ENCODE results near the gene CSNK1A1.
"Not testable (repeated sequence)": the region's sequence is repeated elsewhere in the genome, so short reads cannot be mapped to it uniquely, and the experiment has no call there.

Gene CSNK1A1

GRCh38 chr5:149564542-149565140, 13.4 kb upstream of the CSNK1A1 start:
- H4K91ac ChIP-seq (ENCODE audit: low read depth, low read length, poor library complexity); H3K4me2 ChIP-seq (ENCODE audit: insufficient read depth, low read length, poor library complexity, severe bottlenecking); H2BK120ac ChIP-seq (ENCODE audit: low read depth, low read length); H3K9ac ChIP-seq (ENCODE audit: low read depth, low read length, poor library complexity); H3K14ac ChIP-seq (ENCODE audit: low read length); H2AK5ac ChIP-seq (ENCODE audit: low read depth, low read length); H3K4ac ChIP-seq (ENCODE audit: low read length); H3K27me3 ChIP-seq (ENCODE audit: control insufficient read depth in 3 of 3, insufficient read depth in 3 of 3, low read depth in 1 of 3, low read length in 3 of 3); H2BK5ac ChIP-seq (ENCODE audit: low read length); H3K23ac ChIP-seq (ENCODE audit: low read depth, low read length, poor library complexity); H3K79me1 ChIP-seq (ENCODE audit: low read depth, low read length); H3K27ac ChIP-seq (replicated peaks; ENCODE audit: low read length); H3K36me3 ChIP-seq (replicated peaks in 1 of 2; ENCODE audit: control insufficient read depth in 2 of 2, insufficient read depth in 2 of 2, low read length in 2 of 2); H3K4me3 ChIP-seq (ENCODE audit: low read length in 2 of 2); H3K9me3 ChIP-seq (replicated peaks in 1 of 2; ENCODE audit: control insufficient read depth in 2 of 2, insufficient read depth in 1 of 2, low read depth in 1 of 2, low read length in 2 of 2); H3K18ac ChIP-seq (ENCODE audit: low read length); H2BK15ac ChIP-seq (ENCODE audit: low read length); H4K8ac ChIP-seq (ENCODE audit: low read depth, low read length); H2BK12ac ChIP-seq (ENCODE audit: low read length): not testable (repeated sequence)
- H2AFZ ChIP-seq (ENCODE audit: low read length): peak overlapping the region; percentile 67
- no CpG with 5 or more reads among the region's 15 CpGs for WGBS, 2 donors (ENCODE audit: extremely low coverage in 2 of 2, insufficient read length in 2 of 2, insufficient replicate concordance in 1 of 2)
- peaks cover 7 to 15% of the 10 kb centered on the region in 2 donors for H3K4me1 ChIP-seq (ENCODE audit: control insufficient read depth in 2 of 2, insufficient read depth in 1 of 2, low read depth in 1 of 2, low read length in 2 of 2)
- DNase-seq (ENCODE audit: low spot score): peak; percentile 68

DNA sequence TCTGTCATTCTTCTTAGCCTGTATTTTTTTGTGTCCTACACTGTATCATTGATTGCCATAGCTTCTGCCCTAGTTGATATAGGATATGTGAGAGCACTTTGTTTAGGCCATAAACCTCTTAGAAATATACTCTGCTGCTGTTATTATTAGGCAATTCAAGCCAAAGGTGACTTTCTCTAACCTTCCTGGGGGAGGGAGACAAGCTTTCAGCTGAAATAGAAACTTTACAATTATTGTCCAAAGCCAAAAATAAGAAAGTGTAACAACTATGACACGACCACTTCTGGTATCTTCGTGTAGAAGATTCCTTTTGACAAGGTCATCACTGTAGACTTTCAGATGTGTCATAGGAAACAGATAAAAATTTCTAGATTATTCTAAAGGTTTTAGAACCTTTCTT, 12.2 kb upstream of the CSNK1A1 start:
- Histone ChIP-seq H2AFZ (ENCODE audit: low read length) (peak overlapping the region; percentile 56), H3K79me1 (ENCODE audit: low read depth, low read length) (no peaks in the 10 kb centered on the region), H2BK12ac (ENCODE audit: low read length) (no peak overlapping the region), H2BK120ac (ENCODE audit: low read depth, low read length) (no peak overlapping the region), H3K4me1 (ENCODE audit: control insufficient read depth in 2 of 2, insufficient read depth in 1 of 2, low read depth in 1 of 2, low read length in 2 of 2) (peaks cover 7 to 15% of the 10 kb centered on the region in 2 donors), H3K27ac (replicated peaks; ENCODE audit: low read length) (no peak overlapping the region), H3K18ac (ENCODE audit: low read length) (no peak overlapping the region), H3K4ac (ENCODE audit: low read length) (no peak overlapping the region), H3K14ac (ENCODE audit: low read length) (no peak overlapping the region), H3K4me2 (ENCODE audit: insufficient read depth, low read length, poor library complexity, severe bottlenecking) (no peak overlapping the region), H3K36me3 (replicated peaks in 1 of 2; ENCODE audit: control insufficient read depth in 2 of 2, insufficient read depth in 2 of 2, low read length in 2 of 2) (no peaks in the 10 kb centered on the region), H2BK15ac (ENCODE audit: low read length) (no peak overlapping the region), H3K23ac (ENCODE audit: low read depth, low read length, poor library complexity) (no peak overlapping the region), H2BK5ac (ENCODE audit: low read length) (no peak overlapping the region), H3K9me3 (replicated peaks in 1 of 2; ENCODE audit: control insufficient read depth in 2 of 2, insufficient read depth in 1 of 2, low read depth in 1 of 2, low read length in 2 of 2) (no peaks in the 10 kb centered on the region), H4K91ac (ENCODE audit: low read depth, low read length, poor library complexity) (no peak overlapping the region), H3K4me3 (ENCODE audit: low read length in 2 of 2) (no peak overlapping the region), H4K8ac (ENCODE audit: low read depth, low read length) (no peak overlapping the region), H3K9ac (ENCODE audit: low read depth, low read length, poor library complexity) (no peak overlapping the region), H2AK5ac (ENCODE audit: low read depth, low read length) (no peak overlapping the region), H3K27me3 (ENCODE audit: control insufficient read depth in 3 of 3, insufficient read depth in 3 of 3, low read depth in 1 of 3, low read length in 3 of 3) (no peaks in the 10 kb centered on the region)
- no CpG with 5 or more reads among the region's 2 CpGs for WGBS, 2 donors (ENCODE audit: extremely low coverage in 2 of 2, insufficient read length in 2 of 2, insufficient replicate concordance in 1 of 2)
- DNase-seq (ENCODE audit: low spot score): no peak

- peak overlapping the region; percentile 84 for H2AFZ ChIP-seq (ENCODE audit: low read length)
- no peak overlapping the region for H3K4me3 ChIP-seq (ENCODE audit: low read length in 2 of 2)
These were observed 10.6 kb upstream of the CSNK1A1 start for GRCh38 chr5:149561848-149562247.

DNA sequence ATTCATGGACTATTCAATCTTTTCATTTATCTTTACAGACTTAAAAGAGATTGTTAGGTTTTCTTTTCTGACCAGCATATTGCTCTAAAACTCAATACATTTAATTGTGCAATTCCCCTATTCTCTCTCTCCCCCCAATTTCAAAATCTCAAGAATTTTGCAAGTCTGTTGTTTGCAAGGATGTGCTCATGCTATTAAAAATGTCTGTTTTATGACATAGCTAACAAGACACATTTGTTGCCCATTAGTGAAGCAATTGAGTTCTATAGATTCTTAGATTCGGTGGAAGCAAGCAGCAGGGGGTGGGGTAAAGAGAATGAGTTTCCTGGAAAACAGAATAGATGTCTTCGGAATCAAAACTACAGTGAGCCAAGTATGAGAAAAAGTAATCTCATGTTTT, 8.5 kb upstream of the CSNK1A1 start:
- H3K36me3 ChIP-seq (replicated peaks in 1 of 2; ENCODE audit: control insufficient read depth in 2 of 2, insufficient read depth in 2 of 2, low read length in 2 of 2): no peaks in the 10 kb centered on the region
- no peaks in the 10 kb centered on the region for H3K27me3 ChIP-seq (ENCODE audit: control insufficient read depth in 3 of 3, insufficient read depth in 3 of 3, low read depth in 1 of 3, low read length in 3 of 3)
- H3K4me2 ChIP-seq (ENCODE audit: insufficient read depth, low read length, poor library complexity, severe bottlenecking): no peak overlapping the region
- no peak overlapping the region for H3K18ac ChIP-seq (ENCODE audit: low read length)
- no peak overlapping the region for H4K8ac ChIP-seq (ENCODE audit: low read depth, low read length)
- no peak for DNase-seq (ENCODE audit: low spot score)
- H4K91ac ChIP-seq (ENCODE audit: low read depth, low read length, poor library complexity): no peak overlapping the region
- no peak overlapping the region for H3K27ac ChIP-seq (replicated peaks; ENCODE audit: low read length)
- no peak overlapping the region for H3K4me3 ChIP-seq (ENCODE audit: low read length in 2 of 2)
- no peak overlapping the region for H3K23ac ChIP-seq (ENCODE audit: low read depth, low read length, poor library complexity)
- no peak overlapping the region for H3K9ac ChIP-seq (ENCODE audit: low read depth, low read length, poor library complexity)
- H3K79me1 ChIP-seq (ENCODE audit: low read depth, low read length): no peaks in the 10 kb centered on the region
- WGBS, 2 donors (ENCODE audit: extremely low coverage in 2 of 2, insufficient read length in 2 of 2, insufficient replicate concordance in 1 of 2): no CpG with 5 or more reads among the region's 2 CpGs
- H2AK5ac ChIP-seq (ENCODE audit: low read depth, low read length): no peak overlapping the region
- H2AFZ ChIP-seq (ENCODE audit: low read length): no peak overlapping the region
- no peak overlapping the region for H2BK120ac ChIP-seq (ENCODE audit: low read depth, low read length)
- H2BK12ac ChIP-seq (ENCODE audit: low read length): no peak overlapping the region
- H2BK15ac ChIP-seq (ENCODE audit: low read length): no peak overlapping the region
- H2BK5ac ChIP-seq (ENCODE audit: low read length): no peak overlapping the region
- no peak overlapping the region for H3K14ac ChIP-seq (ENCODE audit: low read length)
- peaks cover 7 to 15% of the 10 kb centered on the region in 2 donors for H3K4me1 ChIP-seq (ENCODE audit: control insufficient read depth in 2 of 2, insufficient read depth in 1 of 2, low read depth in 1 of 2, low read length in 2 of 2)
- H3K9me3 ChIP-seq (replicated peaks in 1 of 2; ENCODE audit: control insufficient read depth in 2 of 2, insufficient read depth in 1 of 2, low read depth in 1 of 2, low read length in 2 of 2): no peaks in the 10 kb centered on the region
- no peak overlapping the region for H3K4ac ChIP-seq (ENCODE audit: low read length)

More at GRCh38 chr5:149561848-149562247, 10.6 kb upstream of the CSNK1A1 start:
- H3K27ac ChIP-seq (replicated peaks; ENCODE audit: low read length): no peak overlapping the region
- H3K14ac ChIP-seq (ENCODE audit: low read length): no peak overlapping the region
- H3K4me1 ChIP-seq (ENCODE audit: control insufficient read depth in 2 of 2, insufficient read depth in 1 of 2, low read depth in 1 of 2, low read length in 2 of 2): peaks cover 7 to 15% of the 10 kb centered on the region in 2 donors
- no peak overlapping the region for H2BK15ac ChIP-seq (ENCODE audit: low read length)
- no peaks in the 10 kb centered on the region for H3K79me1 ChIP-seq (ENCODE audit: low read depth, low read length)
- H3K18ac ChIP-seq (ENCODE audit: low read length): no peak overlapping the region
- H3K23ac ChIP-seq (ENCODE audit: low read depth, low read length, poor library complexity): no peak overlapping the region
- H4K91ac ChIP-seq (ENCODE audit: low read depth, low read length, poor library complexity): no peak overlapping the region
- H2BK120ac ChIP-seq (ENCODE audit: low read depth, low read length): no peak overlapping the region
- WGBS, 2 donors (ENCODE audit: extremely low coverage in 2 of 2, insufficient read length in 2 of 2, insufficient replicate concordance in 1 of 2): no CpG with 5 or more reads among the region's 2 CpGs
- no peaks in the 10 kb centered on the region for H3K27me3 ChIP-seq (ENCODE audit: control insufficient read depth in 3 of 3, insufficient read depth in 3 of 3, low read depth in 1 of 3, low read length in 3 of 3)
- H2AK5ac ChIP-seq (ENCODE audit: low read depth, low read length): no peak overlapping the region
- no peaks in the 10 kb centered on the region for H3K9me3 ChIP-seq (replicated peaks in 1 of 2; ENCODE audit: control insufficient read depth in 2 of 2, insufficient read depth in 1 of 2, low read depth in 1 of 2, low read length in 2 of 2)
- no peak for DNase-seq (ENCODE audit: low spot score)
- no peaks in the 10 kb centered on the region for H3K36me3 ChIP-seq (replicated peaks in 1 of 2; ENCODE audit: control insufficient read depth in 2 of 2, insufficient read depth in 2 of 2, low read length in 2 of 2)
- H3K9ac ChIP-seq (ENCODE audit: low read depth, low read length, poor library complexity): no peak overlapping the region
- no peak overlapping the region for H4K8ac ChIP-seq (ENCODE audit: low read depth, low read length)
- no peak overlapping the region for H3K4me2 ChIP-seq (ENCODE audit: insufficient read depth, low read length, poor library complexity, severe bottlenecking)
- no peak overlapping the region for H3K4ac ChIP-seq (ENCODE audit: low read length)
- H2BK12ac ChIP-seq (ENCODE audit: low read length): no peak overlapping the region
- H2BK5ac ChIP-seq (ENCODE audit: low read length): no peak overlapping the region

Measured in neuronal stem cell (in vitro differentiated cells).